Smooth muscle cell (in vitro differentiated cells): Measurements from ENCODE around the gene RPS6KA1. TPM values are rescaled to one million over a fixed set of nuclear protein-coding genes. Genes with fewer than 3 reads are reported as not detected.
"Not testable (repeated sequence)": the region's sequence is repeated elsewhere in the genome, so short reads cannot be mapped to it uniquely, and the experiment has no call there.

Experiments used
- DNase-seq: peaks from one replicate; lab custom pipeline; 2025; ENCODE audit not compliant: unreplicated experiment; lab: John Stamatoyannopoulos, UW
- H2AFZ ChIP-seq: fragments of 200-600 bp; sonication (generic); 2 replicates; pipeline ENCODE4 v1.6.0; 2016; ENCODE audit warnings: antibody characterized with exemption, low read depth, mild to moderate bottlenecking
- H3F3A ChIP-seq: fragments of 200-600 bp; sonication (generic); 2 replicates; pipeline ENCODE4 v1.6.0; 2017; ENCODE audit warnings: antibody characterized with exemption, low read depth
- H3K27ac ChIP-seq: fragments of 200-600 bp; sonication (generic); 2 replicates; pipeline ENCODE4 v1.5.1; 2016; ENCODE audit warnings: low read depth, mild to moderate bottlenecking
- H3K27me3 ChIP-seq: fragments of 200-600 bp; sonication (generic); 2 replicates; pipeline ENCODE4 v1.6.1; 2016; ENCODE audit warnings: low read depth, mild to moderate bottlenecking
- H3K36me3 ChIP-seq: fragments of 200-600 bp; sonication (generic); 2 replicates; pipeline ENCODE4 v1.5.1; 2016; ENCODE audit warnings: low read depth
- H3K4me1 ChIP-seq: fragments of 200-600 bp; sonication (generic); 2 replicates; pipeline ENCODE4 v1.5.1; 2016; ENCODE audit warnings: low read depth
- H3K4me2 ChIP-seq: fragments of 200-600 bp; sonication (generic); 2 replicates; pipeline ENCODE4 v1.6.0; 2016; ENCODE audit warnings: mild to moderate bottlenecking
- H3K4me3 ChIP-seq: fragments of 200-600 bp; sonication (generic); 2 replicates; pipeline ENCODE4 v1.5.1; 2016; ENCODE audit warnings: mild to moderate bottlenecking
- H3K79me2 ChIP-seq: fragments of 200-600 bp; sonication (generic); 2 replicates; pipeline ENCODE4 v1.6.0; 2016; ENCODE audit warnings: low read depth, mild to moderate bottlenecking
- H3K9ac ChIP-seq: fragments of 200-600 bp; sonication (generic); 2 replicates; pipeline ENCODE4 v1.6.0; 2016; ENCODE audit warnings: low read depth
- H3K9me3 ChIP-seq: fragments of 200-600 bp; sonication (generic); replicated peaks from 2 replicates; pipeline ENCODE4 v1.5.1; 2016; ENCODE audit warnings: low read depth
- H4K20me1 ChIP-seq: fragments of 200-600 bp; sonication (generic); 2 replicates; pipeline ENCODE4 v1.6.0; 2016; ENCODE audit warnings: low read depth
- CTCF ChIP-seq: fragments of 200-600 bp; sonication (generic); IDR thresholded peaks from 2 replicates; pipeline ENCODE4 v1.5.1; 2017; ENCODE audit warnings: borderline replicate concordance, mild to moderate bottlenecking, antibody characterized with exemption; ENCODE audit not compliant: insufficient read depth, poor library complexity, severe bottlenecking
- WGBS: methylation state at CpG from one replicate; pipeline ENCODE4 v1.1.7; 2016; ENCODE audit warnings: low lambda C conversion rate; 5-methylcytosine and 5-hydroxymethylcytosine counted together
- polyA plus RNA-seq: library from polyadenylated mRNA; unstranded; fragments of >200 nt; fragmentation: Nextera tagmentation; extraction: Ambion mirVana; gene quantifications from 2 replicates; pipeline ENCODE4 v1.2.1, GENCODE V29; 2016
- total RNA-seq: library from RNA; depleted of rRNA; stranded (reverse); fragments of >200 nt; gene quantifications from 2 replicates; pipeline ENCODE4 v1.2.3, GENCODE V29; 2014

The RPS6KA1 gene
- total and polyA plus RNA-seq, 2 experiments from 2014 or later = 10.1 to 34.6 TPM

GRCh38 chr1:26583646-26584485, 54.3 kb downstream of the RPS6KA1 start:
- Histone ChIP-seq H2AFZ (no peak overlapping the region), H3K4me3 (no peak overlapping the region), H3K27ac (no peak overlapping the region), H3K27me3 (no peaks in the 10 kb centered on the region), H3K4me1 (no peaks in the 10 kb centered on the region), H3K36me3 (no peaks in the 10 kb centered on the region), H4K20me1 (no peaks in the 10 kb centered on the region), H3K9me3 (no peaks in the 10 kb centered on the region), H3K9ac (no peak overlapping the region), H3K4me2 (no peak overlapping the region), H3K79me2 (no peaks in the 10 kb centered on the region), H3F3A (no peaks in the 10 kb centered on the region)
- WGBS = 83% methylated on average over 5 of the region's 5 CpGs
- no peak for TF ChIP-seq CTCF
- no peak for DNase-seq

- not testable (repeated sequence) for H3K36me3 ChIP-seq, H3F3A ChIP-seq, H2AFZ ChIP-seq, H3K27ac ChIP-seq, H3K27me3 ChIP-seq, H3K9ac ChIP-seq, H3K4me3 ChIP-seq, H3K9me3 ChIP-seq, H4K20me1 ChIP-seq, H3K4me1 ChIP-seq, DNase-seq, H3K4me2 ChIP-seq, H3K79me2 ChIP-seq
- WGBS = 94% methylated on average over 4 of the region's 4 CpGs
These were observed 55.0 kb downstream of the RPS6KA1 start for GRCh38 chr1:26584588-26584987.

GRCh38 chr1:26585471-26585870, 55.9 kb downstream of the RPS6KA1 start:
- no peaks in the 10 kb centered on the region for H3K9me3 ChIP-seq
- H3K4me2 ChIP-seq = no peak overlapping the region
- no peaks in the 10 kb centered on the region for H3K36me3 ChIP-seq
- no peak overlapping the region for H2AFZ ChIP-seq
- H4K20me1 ChIP-seq = no peaks in the 10 kb centered on the region
- no peaks in the 10 kb centered on the region for H3F3A ChIP-seq
- no peak overlapping the region for H3K27ac ChIP-seq
- no peak overlapping the region for H3K9ac ChIP-seq
- no peak for TF ChIP-seq CTCF
- H3K4me3 ChIP-seq = no peak overlapping the region
- WGBS = 94% methylated on average over 6 of the region's 6 CpGs
- no peaks in the 10 kb centered on the region for H3K27me3 ChIP-seq
- H3K79me2 ChIP-seq = no peaks in the 10 kb centered on the region
- H3K4me1 ChIP-seq = no peaks in the 10 kb centered on the region
- DNase-seq = no peak

- Histone ChIP-seq H3K9ac (no peak overlapping the region), H4K20me1 (no peaks in the 10 kb centered on the region), H3K79me2 (no peaks in the 10 kb centered on the region), H3K36me3 (no peaks in the 10 kb centered on the region), H2AFZ (no peak overlapping the region), H3K4me2 (no peak overlapping the region), H3K4me3 (no peak overlapping the region), H3K9me3 (no peaks in the 10 kb centered on the region), H3F3A (no peaks in the 10 kb centered on the region), H3K27ac (no peak overlapping the region), H3K27me3 (no peaks in the 10 kb centered on the region), H3K4me1 (no peaks in the 10 kb centered on the region)
- no peak for DNase-seq
- WGBS = 88% methylated on average over 5 of the region's 5 CpGs
- TF ChIP-seq CTCF = no peak
These were observed 63.8 kb downstream of the RPS6KA1 start for GRCh38 chr1:26593385-26593784.

- H3K36me3 ChIP-seq, DNase-seq, H3K9ac ChIP-seq, H2AFZ ChIP-seq, H3K4me1 ChIP-seq, H3K4me2 ChIP-seq, H3K27ac ChIP-seq, H3F3A ChIP-seq, H3K79me2 ChIP-seq, H4K20me1 ChIP-seq, H3K4me3 ChIP-seq, H3K9me3 ChIP-seq, H3K27me3 ChIP-seq: not testable (repeated sequence)
- WGBS = 93% methylated on average over 6 of the region's 6 CpGs
These were observed 65.0 kb downstream of the RPS6KA1 start for GRCh38 chr1:26594593-26594992.
